ENCODE data around the gene HECTD4. TPM values are rescaled to one million over a fixed set of nuclear protein-coding genes. Genes with fewer than 3 reads are reported as not detected.

The HECTD4 gene
- total RNA-seq, 1 experiment from 2014 or later = 24.6 TPM

GRCh38 chr12:112131686-112132085 is 250.5 kb downstream of the HECTD4 start:
- BruUV-seq (replicated peaks) = no TSS peak
- no peaks in the 10 kb centered on the region for H3K27me3 ChIP-seq (ENCODE audit: low read length)

GRCh38 chr12:112130441-112130998 is 251.7 kb downstream of the HECTD4 start:
- no peak overlapping the region for H3K4me3 ChIP-seq (ENCODE audit: low read length)
- intact Hi-C loops (cut with micrococcal nuclease) = no loop called here
- H3K4me2 ChIP-seq (ENCODE audit: low read length) = peak overlapping the region; percentile 56
- DNase-seq (no peak), ATAC-seq (0 out of 2 replicates have a peak, but pooled peaks have one; percentile 7)
- H3F3A ChIP-seq (ENCODE audit: low read length, unreplicated experiment) = no peaks in the 10 kb centered on the region
- peaks cover 6% of the 10 kb centered on the region for H3K36me3 ChIP-seq (ENCODE audit: low read depth, low read length)
- POLR2A ChIA-PET (ENCODE audit: unreplicated experiment) = interaction anchor here (1.0 kb wide), 1 partner anchor 9 kb away, joined by 5 read pairs; no protein-coding TSS in a partner anchor
- peaks cover 20% of the 10 kb centered on the region for H3K4me1 ChIP-seq (ENCODE audit: insufficient read depth, low read length)
- CTCF ChIA-PET = interaction anchor here (0.6 kb wide), 1 partner anchor 13 kb away, joined by 3 read pairs; no protein-coding TSS in a partner anchor
- H2AFZ ChIP-seq (ENCODE audit: low read length) = peak overlapping the region; percentile 44; the same call in 1 of the 2 replicates
- peaks cover 49% of the 10 kb centered on the region for H3K79me2 ChIP-seq (ENCODE audit: low read length)
- H4K20me1 ChIP-seq (ENCODE audit: low read length) = no peaks in the 10 kb centered on the region
- no peak overlapping the region for H3K9ac ChIP-seq (ENCODE audit: low read length)
- peak overlapping the region; percentile 35 for H3K27ac ChIP-seq (ENCODE audit: low read length)
- H3K9me3 ChIP-seq (ENCODE audit: low read length) = no peaks in the 10 kb centered on the region
- TF ChIP-seq EZH2 (IDR thresholded peaks at IDR 0.05; ENCODE audit: low read length, unreplicated experiment) (no peak), EZH2phosphoT487 (IDR thresholded peaks at IDR 0.05; ENCODE audit: borderline replicate concordance, low read length) (no peak), CTCF (conservative IDR thresholded peaks at IDR 0.05; ENCODE audit: low read depth, low read length) (no peak)
- no TSS peak for BruUV-seq (replicated peaks)
- H3K27me3 ChIP-seq (ENCODE audit: low read length) = no peaks in the 10 kb centered on the region
- H3K9me2 ChIP-seq (replicated peaks; ENCODE audit: low read length) = no peaks in the 10 kb centered on the region

More at GRCh38 chr12:112131686-112132085, 250.5 kb downstream of the HECTD4 start:
- DNase-seq (no peak), ATAC-seq (no peak)
- no peak overlapping the region for H2AFZ ChIP-seq (ENCODE audit: low read length)
- no peak overlapping the region for H3K4me2 ChIP-seq (ENCODE audit: low read length)
- no peaks in the 10 kb centered on the region for H3F3A ChIP-seq (ENCODE audit: low read length, unreplicated experiment)
- ChIA-PET POLR2A (ENCODE audit: unreplicated experiment) (no interaction called here), CTCF (no interaction called here)
- H3K36me3 ChIP-seq (ENCODE audit: low read depth, low read length) = peaks cover 10% of the 10 kb centered on the region
- H3K27ac ChIP-seq (ENCODE audit: low read length) = no peak overlapping the region
- no peaks in the 10 kb centered on the region for H3K9me2 ChIP-seq (replicated peaks; ENCODE audit: low read length)
- peaks cover 16% of the 10 kb centered on the region for H3K4me1 ChIP-seq (ENCODE audit: insufficient read depth, low read length)
- H3K9ac ChIP-seq (ENCODE audit: low read length) = no peak overlapping the region
- no peaks in the 10 kb centered on the region for H3K9me3 ChIP-seq (ENCODE audit: low read length)
- H3K4me3 ChIP-seq (ENCODE audit: low read length) = no peak overlapping the region
- TF ChIP-seq EZH2phosphoT487 (IDR thresholded peaks at IDR 0.05; ENCODE audit: borderline replicate concordance, low read length) (no peak), CTCF (conservative IDR thresholded peaks at IDR 0.05; ENCODE audit: low read depth, low read length) (no peak), EZH2 (IDR thresholded peaks at IDR 0.05; ENCODE audit: low read length, unreplicated experiment) (no peak)
- intact Hi-C loops (cut with micrococcal nuclease) = no loop called here
- peaks cover 38% of the 10 kb centered on the region for H3K79me2 ChIP-seq (ENCODE audit: low read length)
- no peaks in the 10 kb centered on the region for H4K20me1 ChIP-seq (ENCODE audit: low read length)

GRCh38 chr12:112126911-112127310 is 255.3 kb downstream of the HECTD4 start:
- no peaks in the 10 kb centered on the region for H3F3A ChIP-seq (ENCODE audit: low read length, unreplicated experiment)
- H2AFZ ChIP-seq (ENCODE audit: low read length) = no peak overlapping the region
- ChIA-PET CTCF (no interaction called here), POLR2A (ENCODE audit: unreplicated experiment) (no interaction called here)
- DNase-seq (no peak), ATAC-seq (no peak)
- no peaks in the 10 kb centered on the region for H4K20me1 ChIP-seq (ENCODE audit: low read length)
- H3K4me2 ChIP-seq (ENCODE audit: low read length) = peak overlapping the region; percentile 89
- peaks cover 29% of the 10 kb centered on the region for H3K4me1 ChIP-seq (ENCODE audit: insufficient read depth, low read length)
- TF ChIP-seq EZH2 (IDR thresholded peaks at IDR 0.05; ENCODE audit: low read length, unreplicated experiment) (no peak), EZH2phosphoT487 (IDR thresholded peaks at IDR 0.05; ENCODE audit: borderline replicate concordance, low read length) (no peak), CTCF (conservative IDR thresholded peaks at IDR 0.05; ENCODE audit: low read depth, low read length) (no peak)
- H3K9me3 ChIP-seq (ENCODE audit: low read length) = no peaks in the 10 kb centered on the region
- no peaks in the 10 kb centered on the region for H3K9me2 ChIP-seq (replicated peaks; ENCODE audit: low read length)
- intact Hi-C loops (cut with micrococcal nuclease) = no loop called here
- peaks cover 51% of the 10 kb centered on the region for H3K79me2 ChIP-seq (ENCODE audit: low read length)
- peak overlapping the region; percentile 78; the same call in 1 of the 2 replicates for H3K4me3 ChIP-seq (ENCODE audit: low read length)
- no peak overlapping the region for H3K9ac ChIP-seq (ENCODE audit: low read length)
- no peaks in the 10 kb centered on the region for H3K36me3 ChIP-seq (ENCODE audit: low read depth, low read length)
- no peak overlapping the region for H3K27ac ChIP-seq (ENCODE audit: low read length)
- no peaks in the 10 kb centered on the region for H3K27me3 ChIP-seq (ENCODE audit: low read length)
- no TSS peak for BruUV-seq (replicated peaks)

Measured in PC-3 (cell line).